ENCODE results near the gene PDZK1IP1. TPM values are rescaled to one million over a fixed set of nuclear protein-coding genes. Genes with fewer than 3 reads are reported as not detected.
"Not testable (repeated sequence)": the region's sequence is repeated elsewhere in the genome, so short reads cannot be mapped to it uniquely, and the experiment has no call there.

Gene PDZK1IP1
- total and polyA plus RNA-seq, 2 experiments from 2014 or later, result not detected

DNA sequence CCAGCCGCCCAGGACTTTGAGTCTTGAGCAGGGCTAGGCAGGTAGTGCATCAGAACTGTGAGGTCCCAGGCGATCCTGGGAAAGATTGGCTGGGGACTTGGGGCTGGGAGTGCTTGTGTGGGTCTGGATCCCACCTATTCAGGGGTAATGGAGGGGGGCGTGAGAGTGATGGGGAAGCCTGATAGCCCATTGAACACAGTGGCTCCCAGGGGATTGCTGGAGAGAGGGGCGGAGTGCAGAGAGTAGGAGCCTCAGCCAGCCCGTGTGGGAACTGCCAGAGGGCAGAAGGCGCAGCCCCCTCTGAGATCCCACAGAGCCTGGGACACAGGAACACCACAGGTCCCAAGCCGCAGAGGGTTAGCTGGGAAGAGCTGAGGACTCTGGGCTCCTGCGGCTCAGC is 19.3 kb upstream of the PDZK1IP1 start:
- H3K27me3 ChIP-seq, result peaks cover 38% of the 10 kb centered on the region
- H3K4me3 ChIP-seq, result no peak overlapping the region
- H3K4me1 ChIP-seq (ENCODE audit: low read depth), result no peaks in the 10 kb centered on the region
- no peak for DNase-seq (ENCODE audit: low read depth in 1 of 2, low spot score in 1 of 2)
- TF ChIP-seq, protein P1, sequence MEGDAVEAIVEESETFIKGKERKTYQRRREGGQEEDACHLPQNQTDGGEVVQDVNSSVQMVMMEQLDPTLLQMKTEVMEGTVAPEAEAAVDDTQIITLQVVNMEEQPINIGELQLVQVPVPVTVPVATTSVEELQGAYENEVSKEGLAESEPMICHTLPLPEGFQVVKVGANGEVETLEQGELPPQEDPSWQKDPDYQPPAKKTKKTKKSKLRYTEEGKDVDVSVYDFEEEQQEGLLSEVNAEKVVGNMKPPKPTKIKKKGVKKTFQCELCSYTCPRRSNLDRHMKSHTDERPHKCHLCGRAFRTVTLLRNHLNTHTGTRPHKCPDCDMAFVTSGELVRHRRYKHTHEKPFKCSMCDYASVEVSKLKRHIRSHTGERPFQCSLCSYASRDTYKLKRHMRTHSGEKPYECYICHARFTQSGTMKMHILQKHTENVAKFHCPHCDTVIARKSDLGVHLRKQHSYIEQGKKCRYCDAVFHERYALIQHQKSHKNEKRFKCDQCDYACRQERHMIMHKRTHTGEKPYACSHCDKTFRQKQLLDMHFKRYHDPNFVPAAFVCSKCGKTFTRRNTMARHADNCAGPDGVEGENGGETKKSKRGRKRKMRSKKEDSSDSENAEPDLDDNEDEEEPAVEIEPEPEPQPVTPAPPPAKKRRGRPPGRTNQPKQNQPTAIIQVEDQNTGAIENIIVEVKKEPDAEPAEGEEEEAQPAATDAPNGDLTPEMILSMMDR (IDR thresholded peaks at IDR 0.05; ENCODE audit: low read depth, low read length), result no peak
- no peak overlapping the region for H3K27ac ChIP-seq
- H3K9me3 ChIP-seq (ENCODE audit: low read depth), result no peaks in the 10 kb centered on the region
- H3K36me3 ChIP-seq, result no peaks in the 10 kb centered on the region

DNA sequence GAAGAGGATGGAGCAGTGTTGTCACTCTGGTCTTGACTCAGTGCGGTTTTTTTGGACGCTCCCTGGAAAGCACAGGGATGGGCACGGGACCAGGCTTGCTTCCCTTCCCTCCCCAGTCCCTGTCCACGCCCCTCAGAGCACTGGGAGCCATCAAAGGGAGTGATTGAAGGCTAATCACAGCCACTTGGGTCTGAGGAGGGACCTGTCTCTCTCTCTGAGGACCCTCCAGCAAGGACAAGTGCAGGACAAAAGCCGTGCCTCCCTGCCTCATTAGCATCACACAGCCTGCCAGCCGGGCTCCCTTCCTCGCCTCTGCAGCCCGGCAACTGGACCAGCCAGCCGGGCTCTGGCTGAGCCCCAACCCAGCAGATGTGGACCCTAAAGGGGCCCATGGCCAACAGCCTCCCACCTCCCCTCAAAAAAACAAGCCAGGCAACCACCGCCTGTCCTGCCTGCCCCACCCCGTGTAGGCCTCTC is 18.6 kb upstream of the PDZK1IP1 start:
- Histone ChIP-seq H3K4me1 (ENCODE audit: low read depth) (no peaks in the 10 kb centered on the region), H3K27me3 (peaks cover 38% of the 10 kb centered on the region), H3K36me3 (no peaks in the 10 kb centered on the region), H3K27ac (no peak overlapping the region), H3K9me3 (ENCODE audit: low read depth) (no peaks in the 10 kb centered on the region), H3K4me3 (no peak overlapping the region)
- no peak for DNase-seq (ENCODE audit: low read depth in 1 of 2, low spot score in 1 of 2)
- TF ChIP-seq, protein P1 (IDR thresholded peaks at IDR 0.05; ENCODE audit: low read depth, low read length), result no peak

DNA sequence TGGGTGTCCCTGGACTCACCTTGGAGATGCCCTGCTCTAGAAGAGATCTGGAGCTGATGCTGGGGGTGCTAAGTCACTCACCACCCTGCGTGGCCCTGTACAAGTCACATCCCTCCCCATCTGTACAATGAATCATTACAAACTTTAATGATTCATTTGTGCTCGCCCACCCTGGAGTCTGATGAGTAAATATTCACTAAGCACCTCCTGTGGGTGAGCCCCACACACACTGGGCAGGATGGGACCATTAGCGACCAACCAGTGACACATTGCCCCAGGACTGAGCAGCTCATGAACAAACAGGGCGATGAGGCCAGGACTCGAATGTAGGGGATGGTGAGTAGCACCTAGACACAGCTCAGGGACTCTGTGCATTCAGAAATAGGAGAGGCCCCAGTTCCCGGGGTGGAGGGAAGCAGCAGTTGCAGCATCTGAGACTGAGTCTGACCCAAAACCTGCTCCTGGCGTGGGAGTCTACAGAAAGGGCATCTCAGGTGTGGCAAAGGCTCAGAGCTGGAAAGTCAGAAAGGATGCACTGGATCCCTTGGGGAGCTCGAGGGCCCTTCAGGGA is 18.1 kb upstream of the PDZK1IP1 start:
- H3K4me3 ChIP-seq, result no peak overlapping the region
- no peaks in the 10 kb centered on the region for H3K9me3 ChIP-seq (ENCODE audit: low read depth)
- TF ChIP-seq, protein P1 (IDR thresholded peaks at IDR 0.05; ENCODE audit: low read depth, low read length), result no peak
- H3K27ac ChIP-seq, result no peak overlapping the region
- no peaks in the 10 kb centered on the region for H3K36me3 ChIP-seq
- H3K27me3 ChIP-seq, result peaks cover 38% of the 10 kb centered on the region
- DNase-seq (ENCODE audit: low read depth in 1 of 2, low spot score in 1 of 2), result no peak
- no peaks in the 10 kb centered on the region for H3K4me1 ChIP-seq (ENCODE audit: low read depth)

DNA sequence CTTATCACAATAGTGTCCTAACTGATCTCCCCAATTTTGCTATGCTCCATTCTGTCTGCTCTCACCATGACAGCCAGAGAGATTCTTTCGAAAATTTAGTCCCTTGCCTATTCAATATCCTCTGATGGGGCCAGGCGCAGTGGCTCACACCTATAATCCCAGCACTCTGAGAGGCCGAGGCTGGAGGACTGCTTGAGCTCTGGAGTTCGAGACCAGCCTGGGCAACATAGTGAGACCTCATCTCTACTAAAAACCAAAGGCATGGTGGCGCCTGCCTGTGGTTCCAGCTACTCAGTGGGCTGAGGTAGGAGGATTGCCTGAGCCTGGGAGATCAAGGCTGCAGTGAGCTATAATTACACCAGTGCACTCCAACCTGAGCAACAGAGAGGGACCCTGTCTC is 16.1 kb upstream of the PDZK1IP1 start:
- no peaks in the 10 kb centered on the region for H3K36me3 ChIP-seq
- no peak overlapping the region for H3K4me3 ChIP-seq
- peaks cover 38% of the 10 kb centered on the region for H3K27me3 ChIP-seq
- DNase-seq (ENCODE audit: low read depth in 1 of 2, low spot score in 1 of 2), result no peak
- TF ChIP-seq, protein P1 (IDR thresholded peaks at IDR 0.05; ENCODE audit: low read depth, low read length), result no peak
- no peaks in the 10 kb centered on the region for H3K4me1 ChIP-seq (ENCODE audit: low read depth)
- no peaks in the 10 kb centered on the region for H3K9me3 ChIP-seq (ENCODE audit: low read depth)
- H3K27ac ChIP-seq, result no peak overlapping the region

DNA sequence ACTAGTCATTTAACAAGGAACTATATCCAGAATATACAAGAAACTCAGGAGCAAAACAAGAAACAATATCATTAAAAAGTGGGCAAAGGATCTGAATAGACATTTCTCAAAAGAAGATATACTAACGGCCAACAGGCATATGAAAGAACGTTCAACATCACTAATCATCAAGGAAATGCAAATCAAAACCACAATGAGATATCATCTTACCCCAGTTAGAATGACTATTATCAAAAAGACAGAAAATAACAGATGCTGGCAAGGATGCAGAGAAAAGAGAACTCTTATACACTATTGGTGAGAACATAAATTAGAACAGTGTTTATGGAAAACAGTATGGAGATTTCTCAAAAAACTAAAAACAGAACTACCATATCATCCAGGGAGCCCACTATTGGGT is 13.7 kb upstream of the PDZK1IP1 start:
- not testable (repeated sequence) for H3K27ac ChIP-seq; H3K4me1 ChIP-seq (ENCODE audit: low read depth); H3K9me3 ChIP-seq (ENCODE audit: low read depth); H3K4me3 ChIP-seq; H3K36me3 ChIP-seq; DNase-seq (ENCODE audit: low read depth in 1 of 2, low spot score in 1 of 2)
- peaks cover 30% of the 10 kb centered on the region for H3K27me3 ChIP-seq

DNA sequence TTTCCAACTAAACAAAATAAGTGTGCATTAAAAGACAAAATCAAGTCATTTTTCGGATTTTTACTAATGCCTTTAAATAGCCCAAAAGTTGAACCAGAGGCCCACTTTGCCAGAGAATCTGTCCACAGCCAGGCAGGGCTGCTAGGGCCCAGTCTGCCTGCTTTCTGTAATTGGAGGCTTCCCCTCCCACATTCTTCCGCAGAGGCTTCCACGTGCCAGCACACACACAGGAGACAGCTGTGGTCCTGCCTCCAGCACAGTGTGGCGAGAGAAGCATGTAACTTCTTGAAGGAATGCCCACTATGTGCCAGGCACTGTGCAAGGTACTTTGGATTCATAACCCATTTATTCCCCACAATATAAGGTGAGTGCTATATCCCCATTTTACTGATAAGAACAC is 11.3 kb upstream of the PDZK1IP1 start:
- H3K36me3 ChIP-seq, result no peaks in the 10 kb centered on the region
- TF ChIP-seq, protein P1 (IDR thresholded peaks at IDR 0.05; ENCODE audit: low read depth, low read length), result no peak
- no peak overlapping the region for H3K27ac ChIP-seq
- DNase-seq (ENCODE audit: low read depth in 1 of 2, low spot score in 1 of 2), result peak in 1 of 2 donors; percentile 61
- H3K27me3 ChIP-seq, result peaks cover 30% of the 10 kb centered on the region
- H3K9me3 ChIP-seq (ENCODE audit: low read depth), result no peaks in the 10 kb centered on the region
- no peaks in the 10 kb centered on the region for H3K4me1 ChIP-seq (ENCODE audit: low read depth)
- no peak overlapping the region for H3K4me3 ChIP-seq

All from cardiac muscle cell (in vitro differentiated cells and primary cell).